ENCODE measurements around the gene HCLS1.

Gene HCLS1

GRCh38 chr3:121658716-121659435 lies 1.8 kb downstream of the HCLS1 start:
- H3K27ac ChIP-seq (ENCODE audit: low read length), result no peak overlapping the region
- no peaks in the 10 kb centered on the region for H3K27me3 ChIP-seq (ENCODE audit: control insufficient read depth, insufficient read depth, low read length)
- peaks cover 3% of the 10 kb centered on the region; the same call in 1 of the 2 replicates for H3K4me1 ChIP-seq (ENCODE audit: control insufficient read depth, insufficient read depth, low read length)
- no peak for DNase-seq (ENCODE audit: low read depth, low spot score)
- H3K9me3 ChIP-seq (ENCODE audit: control insufficient read depth, insufficient read depth, low read length), result no peaks in the 10 kb centered on the region
- no peaks in the 10 kb centered on the region for H3K36me3 ChIP-seq (ENCODE audit: control insufficient read depth, insufficient read depth, low read length)
- no CpG with 5 or more reads among the region's 6 CpGs for WGBS (ENCODE audit: insufficient coverage, insufficient read length)
- no peak overlapping the region for H3K4me3 ChIP-seq (ENCODE audit: low read length)

GRCh38 chr3:121654493-121655385 lies 6.0 kb downstream of the HCLS1 start:
- no peaks in the 10 kb centered on the region for H3K27me3 ChIP-seq (ENCODE audit: control insufficient read depth, insufficient read depth, low read length)
- no peaks in the 10 kb centered on the region for H3K9me3 ChIP-seq (ENCODE audit: control insufficient read depth, insufficient read depth, low read length)
- H3K36me3 ChIP-seq (ENCODE audit: control insufficient read depth, insufficient read depth, low read length), result no peaks in the 10 kb centered on the region
- DNase-seq (ENCODE audit: low read depth, low spot score), result no peak
- no peak overlapping the region for H3K4me3 ChIP-seq (ENCODE audit: low read length)
- H3K4me1 ChIP-seq (ENCODE audit: control insufficient read depth, insufficient read depth, low read length), result no peaks in the 10 kb centered on the region
- no peak overlapping the region for H3K27ac ChIP-seq (ENCODE audit: low read length)
- WGBS (ENCODE audit: insufficient coverage, insufficient read length), result no CpG with 5 or more reads among the region's 6 CpGs

- Histone ChIP-seq H3K4me1 (ENCODE audit: control insufficient read depth, insufficient read depth, low read length) (no peaks in the 10 kb centered on the region), H3K27ac (ENCODE audit: low read length) (no peak overlapping the region), H3K36me3 (ENCODE audit: control insufficient read depth, insufficient read depth, low read length) (no peaks in the 10 kb centered on the region), H3K9me3 (ENCODE audit: control insufficient read depth, insufficient read depth, low read length) (no peaks in the 10 kb centered on the region), H3K27me3 (ENCODE audit: control insufficient read depth, insufficient read depth, low read length) (no peaks in the 10 kb centered on the region), H3K4me3 (ENCODE audit: low read length) (no peak overlapping the region)
- DNase-seq (ENCODE audit: low read depth, low spot score), result no peak
Measured at GRCh38 chr3:121651684-121652083, 9.0 kb downstream of the HCLS1 start.

GRCh38 chr3:121649645-121650044 lies 11.1 kb downstream of the HCLS1 start:
- Histone ChIP-seq H3K4me1 (ENCODE audit: control insufficient read depth, insufficient read depth, low read length) (no peaks in the 10 kb centered on the region), H3K27ac (ENCODE audit: low read length) (no peak overlapping the region), H3K36me3 (ENCODE audit: control insufficient read depth, insufficient read depth, low read length) (no peaks in the 10 kb centered on the region), H3K27me3 (ENCODE audit: control insufficient read depth, insufficient read depth, low read length) (no peaks in the 10 kb centered on the region), H3K9me3 (ENCODE audit: control insufficient read depth, insufficient read depth, low read length) (no peaks in the 10 kb centered on the region), H3K4me3 (ENCODE audit: low read length) (no peak overlapping the region)
- DNase-seq (ENCODE audit: low read depth, low spot score), result no peak

- no CpG with 5 or more reads among the region's 6 CpGs for WGBS (ENCODE audit: insufficient coverage, insufficient read length)
- Histone ChIP-seq H3K36me3 (ENCODE audit: control insufficient read depth, insufficient read depth, low read length) (no peaks in the 10 kb centered on the region), H3K27me3 (ENCODE audit: control insufficient read depth, insufficient read depth, low read length) (no peaks in the 10 kb centered on the region), H3K4me3 (ENCODE audit: low read length) (no peak overlapping the region), H3K27ac (ENCODE audit: low read length) (no peak overlapping the region), H3K9me3 (ENCODE audit: control insufficient read depth, insufficient read depth, low read length) (no peaks in the 10 kb centered on the region), H3K4me1 (ENCODE audit: control insufficient read depth, insufficient read depth, low read length) (peaks cover 2% of the 10 kb centered on the region; the same call in 1 of the 2 replicates)
- no peak for DNase-seq (ENCODE audit: low read depth, low spot score)
Measured at GRCh38 chr3:121648219-121648958, 12.3 kb downstream of the HCLS1 start.

GRCh38 chr3:121645054-121645453 lies 15.6 kb downstream of the HCLS1 start:
- H3K27me3 ChIP-seq (ENCODE audit: control insufficient read depth, insufficient read depth, low read length), result no peaks in the 10 kb centered on the region
- H3K9me3 ChIP-seq (ENCODE audit: control insufficient read depth, insufficient read depth, low read length), result no peaks in the 10 kb centered on the region
- H3K4me1 ChIP-seq (ENCODE audit: control insufficient read depth, insufficient read depth, low read length), result peaks cover 2% of the 10 kb centered on the region
- H3K27ac ChIP-seq (ENCODE audit: low read length), result no peak overlapping the region
- H3K4me3 ChIP-seq (ENCODE audit: low read length), result no peak overlapping the region
- no CpG with 5 or more reads among the region's 5 CpGs for WGBS (ENCODE audit: insufficient coverage, insufficient read length)
- no peaks in the 10 kb centered on the region for H3K36me3 ChIP-seq (ENCODE audit: control insufficient read depth, insufficient read depth, low read length)
- DNase-seq (ENCODE audit: low read depth, low spot score), result no peak

GRCh38 chr3:121642601-121643314 lies 17.9 kb downstream of the HCLS1 start:
- no peaks in the 10 kb centered on the region for H3K9me3 ChIP-seq (ENCODE audit: control insufficient read depth, insufficient read depth, low read length)
- no peak overlapping the region for H3K27ac ChIP-seq (ENCODE audit: low read length)
- H3K36me3 ChIP-seq (ENCODE audit: control insufficient read depth, insufficient read depth, low read length), result no peaks in the 10 kb centered on the region
- H3K4me3 ChIP-seq (ENCODE audit: low read length), result no peak overlapping the region
- no peaks in the 10 kb centered on the region for H3K27me3 ChIP-seq (ENCODE audit: control insufficient read depth, insufficient read depth, low read length)
- H3K4me1 ChIP-seq (ENCODE audit: control insufficient read depth, insufficient read depth, low read length), result peaks cover 2% of the 10 kb centered on the region
- no CpG with 5 or more reads among the region's 9 CpGs for WGBS (ENCODE audit: insufficient coverage, insufficient read length)
- DNase-seq (ENCODE audit: low read depth, low spot score), result no peak

GRCh38 chr3:121641127-121641526 lies 19.6 kb downstream of the HCLS1 start:
- Histone ChIP-seq H3K27me3 (ENCODE audit: control insufficient read depth, insufficient read depth, low read length) (no peaks in the 10 kb centered on the region), H3K4me1 (ENCODE audit: control insufficient read depth, insufficient read depth, low read length) (peaks cover 2% of the 10 kb centered on the region), H3K9me3 (ENCODE audit: control insufficient read depth, insufficient read depth, low read length) (no peaks in the 10 kb centered on the region), H3K4me3 (ENCODE audit: low read length) (no peak overlapping the region), H3K27ac (ENCODE audit: low read length) (no peak overlapping the region), H3K36me3 (ENCODE audit: control insufficient read depth, insufficient read depth, low read length) (no peaks in the 10 kb centered on the region)
- DNase-seq (ENCODE audit: low read depth, low spot score), result no peak
- whole genome bisulfite sequencing (ENCODE audit: insufficient coverage, insufficient read length), result no CpG with 5 or more reads among the region's 2 CpGs

GRCh38 chr3:121637922-121638321 lies 22.8 kb downstream of the HCLS1 start:
- Histone ChIP-seq H3K36me3 (ENCODE audit: control insufficient read depth, insufficient read depth, low read length) (no peaks in the 10 kb centered on the region), H3K27me3 (ENCODE audit: control insufficient read depth, insufficient read depth, low read length) (no peaks in the 10 kb centered on the region), H3K9me3 (ENCODE audit: control insufficient read depth, insufficient read depth, low read length) (no peaks in the 10 kb centered on the region), H3K4me3 (ENCODE audit: low read length) (no peak overlapping the region), H3K27ac (ENCODE audit: low read length) (no peak overlapping the region), H3K4me1 (ENCODE audit: control insufficient read depth, insufficient read depth, low read length) (no peaks in the 10 kb centered on the region; the same call in 1 of the 2 replicates)
- whole genome bisulfite sequencing (ENCODE audit: insufficient coverage, insufficient read length), result no CpG with 5 or more reads among the region's 1 CpG
- DNase-seq (ENCODE audit: low read depth, low spot score), result no peak

GRCh38 chr3:121630355-121630754 lies 30.3 kb downstream of the HCLS1 start:
- DNase-seq (ENCODE audit: low read depth, low spot score), result no peak
- WGBS (ENCODE audit: insufficient coverage, insufficient read length), result no CpG with 5 or more reads among the region's 1 CpG

More at GRCh38 chr3:121630355-121630754, 30.3 kb downstream of the HCLS1 start:
- H3K4me1 ChIP-seq (ENCODE audit: control insufficient read depth, insufficient read depth, low read length), result no peaks in the 10 kb centered on the region
- H3K36me3 ChIP-seq (ENCODE audit: control insufficient read depth, insufficient read depth, low read length), result no peaks in the 10 kb centered on the region
- H3K27ac ChIP-seq (ENCODE audit: low read length), result no peak overlapping the region
- H3K4me3 ChIP-seq (ENCODE audit: low read length), result no peak overlapping the region
- no peaks in the 10 kb centered on the region for H3K9me3 ChIP-seq (ENCODE audit: control insufficient read depth, insufficient read depth, low read length)
- H3K27me3 ChIP-seq (ENCODE audit: control insufficient read depth, insufficient read depth, low read length), result no peaks in the 10 kb centered on the region
